HL-60/S4 (cell line): ENCODE results near the gene ACADSB.

Experiments
- in situ Hi-C: fragments of 300-500 bp; cut with MboI; formaldehyde crosslinking; loops from 2 replicates; pipeline ENCODE4 v1.14.3; 2022; ENCODE audit warnings: low sequenced_read_pairs

ACADSB gene

GRCh38 chr10:123038782-123039631, 30.2 kb downstream of the ACADSB start:
- in situ Hi-C loops: no loop called here

- in situ Hi-C loops: no loop called here
These were observed 30.8 kb downstream of the ACADSB start for GRCh38 chr10:123039632-123039930.

DNA sequence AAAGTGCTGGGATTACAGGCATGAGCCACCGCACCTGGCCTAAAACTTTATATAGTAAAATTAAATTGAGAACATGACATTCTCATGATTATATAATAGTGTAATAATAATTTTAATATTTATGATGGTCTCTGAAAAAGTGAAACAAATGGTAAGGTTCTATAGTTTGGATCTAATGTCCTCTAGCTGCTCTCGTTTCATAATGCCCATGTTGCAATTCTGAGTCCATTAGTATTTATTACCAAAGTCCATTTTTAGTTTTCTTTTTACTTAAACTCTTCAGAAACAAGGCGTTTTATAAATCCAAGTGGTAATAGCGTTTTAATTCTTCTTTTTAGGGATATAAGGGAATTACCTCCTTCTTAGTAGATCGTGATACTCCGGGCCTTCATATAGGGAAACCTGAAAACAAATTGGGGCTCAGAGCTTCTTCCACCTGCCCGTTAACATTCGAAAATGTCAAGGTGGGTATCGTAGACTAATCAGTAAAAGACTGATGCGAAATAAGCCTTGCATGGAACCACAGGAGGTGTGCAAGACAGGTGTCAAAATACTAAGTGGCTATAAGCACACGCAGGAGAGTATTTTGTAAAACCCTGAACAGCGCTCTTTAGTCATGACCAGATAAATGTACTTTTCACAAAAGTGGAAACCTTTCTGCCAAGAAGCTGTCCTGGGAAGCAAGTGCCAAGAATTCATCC, 34.1 kb downstream of the ACADSB start:
- in situ Hi-C loops: loop anchor here (10.0 kb wide), 1 partner anchor 512 kb away; no protein-coding TSS in a partner anchor

DNA sequence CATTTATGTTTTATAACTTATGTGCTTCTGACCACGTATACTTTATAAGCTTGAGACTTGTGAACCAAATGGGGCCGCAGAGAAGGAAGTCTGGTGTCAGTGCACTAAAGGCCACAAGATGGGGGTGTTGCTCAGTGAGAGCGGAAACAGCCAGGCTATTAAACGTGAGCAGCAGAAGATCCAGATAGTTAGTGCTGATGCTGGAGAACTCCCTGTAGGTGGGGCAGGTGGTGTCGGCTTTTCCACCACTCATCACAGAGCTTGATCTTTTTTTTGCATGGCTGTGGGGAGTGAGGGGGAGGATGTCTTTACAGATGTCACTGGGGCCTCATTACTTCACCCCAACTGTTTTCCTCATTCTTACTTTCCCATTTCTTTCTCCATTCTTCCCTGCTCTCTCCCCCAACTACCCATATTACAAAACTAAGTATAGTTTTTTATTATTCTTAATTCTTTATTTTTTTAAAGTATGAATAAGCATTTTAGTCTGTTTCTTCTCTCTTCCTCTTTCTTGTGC, 34.7 kb downstream of the ACADSB start:
- in situ Hi-C loops: loop anchor here (10.0 kb wide), 1 partner anchor 511 kb away; no protein-coding TSS in a partner anchor

DNA sequence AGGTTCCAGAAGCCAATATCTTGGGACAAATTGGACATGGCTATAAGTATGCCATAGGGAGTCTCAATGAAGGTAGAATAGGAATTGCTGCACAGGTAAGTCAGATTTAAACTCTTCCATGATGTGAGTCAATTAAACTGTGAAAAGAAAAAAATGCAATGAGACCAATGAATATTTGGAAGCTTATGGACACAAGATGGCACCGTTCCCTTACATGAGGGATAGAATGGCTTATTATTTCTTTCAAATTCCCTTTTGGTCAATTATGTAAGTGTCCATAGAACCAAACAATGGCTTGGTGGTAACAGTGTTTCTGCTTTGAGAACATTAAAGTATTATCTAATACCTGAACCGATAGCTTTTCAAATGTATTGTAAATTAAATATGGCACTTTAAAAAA, 35.6 kb downstream of the ACADSB start:
- in situ Hi-C loops: loop anchor here (10.0 kb wide), 1 partner anchor 510 kb away; no protein-coding TSS in a partner anchor

GRCh38 chr10:123045961-123046731, 37.3 kb downstream of the ACADSB start:
- in situ Hi-C loops: loop anchor here (10.0 kb wide), 1 partner anchor 509 kb away; no protein-coding TSS in a partner anchor

DNA sequence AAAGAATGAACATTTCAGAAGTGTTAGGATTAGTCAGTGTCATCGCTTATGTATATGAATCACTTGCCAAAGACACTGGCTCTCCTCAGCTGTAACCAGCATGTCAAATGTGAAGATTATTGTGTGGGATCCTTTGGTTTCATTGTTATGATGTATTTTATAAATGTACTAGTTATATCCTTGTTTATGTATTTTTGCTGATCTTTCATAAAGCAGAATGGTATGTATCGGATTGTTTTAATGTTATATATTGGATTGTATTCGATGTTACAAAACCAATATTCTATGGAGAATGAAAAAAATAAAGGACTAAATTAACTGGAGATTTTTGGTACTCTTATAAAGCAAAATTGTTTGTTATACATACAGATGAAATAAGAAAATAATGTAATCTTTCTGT, 49.2 kb downstream of the ACADSB start:
- in situ Hi-C loops: no loop called here

GRCh38 chr10:123061865-123062264, 53.1 kb downstream of the ACADSB start:
- in situ Hi-C loops: no loop called here

- in situ Hi-C loops: no loop called here
These were observed 53.9 kb downstream of the ACADSB start for GRCh38 chr10:123062726-123063125.

DNA sequence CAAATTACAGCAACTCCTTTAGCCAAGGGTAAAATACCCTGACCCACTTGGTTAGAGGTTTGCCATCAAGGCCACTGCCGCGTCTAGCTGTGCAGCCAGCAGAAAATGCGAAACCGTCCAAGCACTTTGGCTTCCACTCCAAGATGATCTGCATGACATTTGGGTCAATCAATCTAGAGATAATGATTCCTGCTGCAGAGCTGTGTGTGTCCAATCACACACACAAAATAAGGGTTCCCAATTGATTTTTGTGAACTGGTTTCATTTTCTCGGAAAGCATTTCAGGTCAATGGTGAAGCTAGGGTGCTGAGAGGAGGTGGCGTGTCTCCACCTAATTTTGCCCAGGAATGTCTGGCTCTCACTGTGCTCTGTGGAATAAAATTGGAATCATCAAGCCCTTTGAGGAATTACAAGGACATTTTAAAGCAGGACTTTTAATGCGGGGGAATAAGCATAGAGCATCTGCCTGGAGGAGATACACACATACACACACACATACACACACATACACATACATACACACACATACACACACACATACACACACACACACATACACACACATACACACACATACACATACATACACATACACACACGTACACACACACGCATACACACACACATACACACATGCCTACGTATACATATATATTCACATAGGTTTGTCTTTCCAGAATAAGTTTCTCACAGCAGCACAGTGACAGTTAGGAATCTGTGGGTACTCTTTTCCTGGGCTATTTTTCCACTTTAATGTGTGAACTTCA, 59.5 kb downstream of the ACADSB start:
- in situ Hi-C loops: no loop called here

- in situ Hi-C loops: no loop called here
These were observed 60.6 kb downstream of the ACADSB start for GRCh38 chr10:123069246-123069986.

GRCh38 chr10:123073187-123073586, 64.4 kb downstream of the ACADSB start:
- in situ Hi-C loops: no loop called here

GRCh38 chr10:123074215-123074614, 65.4 kb downstream of the ACADSB start:
- in situ Hi-C loops: no loop called here

DNA sequence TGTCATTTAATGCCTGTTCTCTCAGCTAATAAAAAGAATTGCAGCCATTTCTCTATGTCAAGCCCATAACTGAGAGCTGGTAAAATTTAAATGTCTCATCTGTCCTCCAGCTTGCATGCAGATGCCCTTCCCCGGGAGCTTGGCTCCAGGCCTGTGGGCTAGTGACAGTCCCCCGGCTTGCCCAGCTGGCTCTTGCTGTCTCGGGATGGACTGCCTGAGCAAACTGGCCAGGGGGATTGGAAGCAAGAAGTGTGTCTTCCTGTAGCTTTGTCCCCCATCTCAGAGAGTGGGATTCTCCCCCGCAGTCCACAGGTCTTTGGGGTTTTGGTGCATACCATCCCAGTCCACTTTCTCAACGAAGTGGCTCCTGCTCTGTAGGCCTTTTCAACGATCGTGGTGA, 73.1 kb downstream of the ACADSB start:
- in situ Hi-C loops: no loop called here

- in situ Hi-C loops: no loop called here
These were observed 75.0 kb downstream of the ACADSB start for GRCh38 chr10:123083811-123084210.

GRCh38 chr10:123086281-123086680, 77.5 kb downstream of the ACADSB start:
- in situ Hi-C loops: no loop called here

- in situ Hi-C loops: no loop called here
These were observed 78.5 kb downstream of the ACADSB start for GRCh38 chr10:123087348-123087747.

- in situ Hi-C loops: no loop called here
These were observed 79.0 kb downstream of the ACADSB start for GRCh38 chr10:123087786-123088185.

GRCh38 chr10:123092635-123093414, 84.0 kb downstream of the ACADSB start:
- in situ Hi-C loops: no loop called here
